Right atrium auricular region (tissue), 2 donors: Measurements from ENCODE around the gene MRGPRX4. TPM values are rescaled to one million over a fixed set of nuclear protein-coding genes. Genes with fewer than 3 reads are reported as not detected.

Experiments
- DNase-seq: peaks from one replicate; pipeline ENCODE4 v3.0.0-alpha.2; 2019; ENCODE audit warnings: low spot score
- H3K27ac ChIP-seq, 2 donors: fragments of 200-600 bp; sonication (generic); 1 replicate in 1 of 2; 2 replicates in 1 of 2; pipeline ENCODE4 v1.5.1; 2016 to 2019
- H3K27me3 ChIP-seq, 2 donors: fragments of 200-600 bp; sonication (generic); one replicate each; pipeline versions ENCODE4 v1.5.1 to v1.6.0; 2017 to 2019
- H3K36me3 ChIP-seq: fragments of 200-600 bp; sonication (generic); one replicate; pipeline ENCODE4 v1.5.1; 2016
- H3K4me1 ChIP-seq, 2 donors: fragments of 200-600 bp; sonication (generic); one replicate each; pipeline versions ENCODE4 v1.5.1 to v1.6.0; 2017 to 2019
- H3K4me3 ChIP-seq, 2 donors: fragments of 200-600 bp; sonication (generic); 1 replicate in 1 of 2; 2 replicates in 1 of 2; pipeline ENCODE4 v1.5.1; 2017 to 2019; ENCODE audit warnings: mild to moderate bottlenecking in 1 of 2, moderate library complexity in 1 of 2
- H3K9me3 ChIP-seq, 2 donors: fragments of 200-600 bp; sonication (generic); one replicate each; pipeline ENCODE4 v1.5.1; 2019
- CTCF ChIP-seq, 2 donors: fragments of 200-600 bp; sonication (generic); IDR thresholded peaks; one replicate each; pipeline ENCODE4 v1.5.1; 2019; ENCODE audit warnings: antibody characterized with exemption in 2 of 2
- total RNA-seq, 2 donors: library from RNA; depleted of rRNA; stranded (reverse); fragments of >200 nt; gene quantifications; one replicate each; pipeline ENCODE4 v1.1.0, GENCODE V29; 2016

MRGPRX4 gene
- total RNA-seq, 2 donors from 2014 or later: not detected

DNA sequence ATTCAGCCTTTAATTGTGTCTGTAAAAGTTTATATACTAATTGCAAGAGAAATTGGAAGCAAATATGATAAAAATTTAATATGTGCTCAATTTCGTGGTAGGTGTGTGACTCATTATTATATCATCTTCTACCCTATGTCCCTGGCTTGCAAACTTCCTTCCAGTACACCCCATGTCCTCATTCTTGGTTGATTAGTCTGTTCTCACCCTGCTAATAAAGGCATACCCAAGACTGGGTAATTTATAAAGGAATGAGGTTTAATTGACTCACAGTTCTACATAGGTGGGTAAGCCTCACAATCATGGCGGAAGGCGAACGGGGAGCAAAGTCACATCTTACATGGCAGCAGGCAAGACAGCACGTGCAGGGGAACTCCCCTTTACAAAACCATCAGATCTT is 28.4 kb upstream of the MRGPRX4 start:
- no peaks in the 10 kb centered on the region for H3K27me3 ChIP-seq
- no peak overlapping the region for H3K27ac ChIP-seq
- no peaks in the 10 kb centered on the region for H3K9me3 ChIP-seq
- no peak for DNase-seq
- no peak overlapping the region for H3K4me3 ChIP-seq
- no peaks in the 10 kb centered on the region for H3K4me1 ChIP-seq
- H3K36me3 ChIP-seq: no peaks in the 10 kb centered on the region
- TF ChIP-seq CTCF (IDR thresholded peaks at IDR 0.05): no peak

GRCh38 chr11:18145025-18145424 is 27.6 kb upstream of the MRGPRX4 start:
- TF ChIP-seq CTCF (IDR thresholded peaks at IDR 0.05): no peak
- H3K4me3 ChIP-seq: no peak overlapping the region
- H3K27ac ChIP-seq: no peak overlapping the region
- no peaks in the 10 kb centered on the region for H3K4me1 ChIP-seq
- no peaks in the 10 kb centered on the region for H3K9me3 ChIP-seq
- no peaks in the 10 kb centered on the region for H3K27me3 ChIP-seq
- no peak for DNase-seq
- H3K36me3 ChIP-seq: no peaks in the 10 kb centered on the region

GRCh38 chr11:18145837-18146236 is 26.8 kb upstream of the MRGPRX4 start:
- no peak for DNase-seq
- H3K4me1 ChIP-seq: no peaks in the 10 kb centered on the region
- no peaks in the 10 kb centered on the region for H3K27me3 ChIP-seq
- H3K36me3 ChIP-seq: no peaks in the 10 kb centered on the region
- no peaks in the 10 kb centered on the region for H3K9me3 ChIP-seq
- no peak overlapping the region for H3K27ac ChIP-seq
- H3K4me3 ChIP-seq: no peak overlapping the region
- no peak for TF ChIP-seq CTCF (IDR thresholded peaks at IDR 0.05)

GRCh38 chr11:18151581-18151980 is 21.1 kb upstream of the MRGPRX4 start:
- Histone ChIP-seq H3K4me1 (no peaks in the 10 kb centered on the region), H3K27me3 (no peaks in the 10 kb centered on the region), H3K27ac (no peak overlapping the region), H3K9me3 (no peaks in the 10 kb centered on the region), H3K36me3 (no peaks in the 10 kb centered on the region), H3K4me3 (no peak overlapping the region)
- no peak for DNase-seq
- no peak for TF ChIP-seq CTCF (IDR thresholded peaks at IDR 0.05)

GRCh38 chr11:18168372-18168771 is 4.3 kb upstream of the MRGPRX4 start:
- Histone ChIP-seq H3K36me3 (no peaks in the 10 kb centered on the region), H3K27ac (no peak overlapping the region), H3K27me3 (no peaks in the 10 kb centered on the region), H3K9me3 (peaks cover 0 to 8% of the 10 kb centered on the region in 2 donors), H3K4me1 (no peaks in the 10 kb centered on the region), H3K4me3 (no peak overlapping the region)
- DNase-seq: no peak
- TF ChIP-seq CTCF (IDR thresholded peaks at IDR 0.05): no peak

GRCh38 chr11:18171377-18172000 is 1.1 kb upstream of the MRGPRX4 start:
- no peaks in the 10 kb centered on the region for H3K4me1 ChIP-seq
- DNase-seq: no peak
- no peaks in the 10 kb centered on the region for H3K27me3 ChIP-seq
- no peak overlapping the region for H3K4me3 ChIP-seq
- H3K27ac ChIP-seq: no peak overlapping the region
- H3K36me3 ChIP-seq: no peaks in the 10 kb centered on the region
- H3K9me3 ChIP-seq: peaks cover 0 to 8% of the 10 kb centered on the region in 2 donors
- TF ChIP-seq CTCF (IDR thresholded peaks at IDR 0.05): peak in 1 of 2 donors; percentile 14
